IPS-NIHi11 (cell line): ENCODE measurements around the gene HOXC9.

Source experiments
- DNase-seq: peaks from one replicate; pipeline ENCODE4 v3.0.0; 2012; ENCODE audit warnings: mixed read lengths, low spot score

The HOXC9 gene

DNA sequence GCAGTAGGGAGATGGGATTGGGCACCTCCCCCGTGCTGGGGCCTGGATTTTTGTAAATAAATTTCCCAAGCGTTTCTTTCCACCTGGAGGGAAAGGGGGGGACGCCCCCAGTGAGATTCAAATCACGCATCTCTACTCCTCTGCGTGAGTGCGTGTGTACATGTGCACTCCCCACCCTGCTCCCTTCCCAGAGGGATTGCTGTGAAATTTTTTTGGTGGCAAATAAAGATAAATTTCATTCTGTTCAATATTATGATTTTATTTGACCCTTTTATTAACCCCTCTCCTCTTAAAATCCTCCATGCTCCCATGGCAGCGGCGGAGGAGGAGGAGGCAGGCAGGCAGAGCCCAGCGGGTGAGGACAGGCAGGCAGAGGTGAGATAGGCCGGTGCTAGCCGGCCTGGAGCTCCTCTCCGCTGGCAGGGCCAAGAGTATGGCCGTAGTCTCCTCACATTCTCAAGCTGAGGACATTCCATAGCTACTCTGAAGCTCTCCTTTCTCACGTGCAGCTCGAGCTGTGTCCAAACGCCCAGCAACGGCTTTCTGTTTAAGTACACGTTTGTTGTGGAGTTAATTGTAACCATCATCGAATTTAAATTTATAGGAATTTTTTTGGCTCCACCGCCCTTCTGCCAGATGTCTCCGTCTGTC lies 23.7 kb upstream of the HOXC9 start:
- DNase-seq, result no peak

DNA sequence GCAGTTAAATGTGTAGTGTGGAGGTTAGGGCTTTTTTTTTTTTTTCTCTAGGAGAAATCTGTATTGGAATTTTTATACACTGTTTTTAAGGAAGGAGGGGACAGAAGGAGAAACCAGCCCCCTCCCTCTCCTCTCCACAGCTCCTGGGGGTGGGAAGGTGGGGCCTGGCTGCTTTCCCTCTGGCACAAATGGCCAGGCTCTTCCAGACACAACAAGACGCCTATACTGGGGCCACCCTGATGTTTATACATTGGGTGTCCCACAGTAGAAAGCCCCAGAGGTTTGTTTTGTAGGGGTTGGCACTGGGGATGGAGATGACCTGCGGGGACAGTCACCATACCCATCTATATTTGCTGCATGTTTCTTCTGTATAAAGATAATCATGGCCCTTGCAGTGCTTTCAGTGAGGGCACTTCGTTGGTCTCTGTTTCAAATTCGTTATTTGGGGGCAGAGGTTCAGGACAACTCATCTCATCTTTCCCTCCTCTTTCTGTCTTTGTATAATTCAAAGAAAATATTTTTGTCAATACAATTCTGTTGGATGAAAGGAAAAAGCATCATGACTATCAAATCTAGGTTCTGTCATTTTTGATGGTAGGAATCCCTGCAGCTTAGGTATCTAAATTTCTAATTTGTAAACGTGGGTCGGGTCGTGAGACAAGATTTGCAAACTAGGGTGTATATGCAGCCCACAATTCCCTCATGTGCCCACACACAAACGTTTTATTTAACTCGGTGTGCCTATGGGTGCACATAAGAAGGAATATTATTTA lies 23.0 kb upstream of the HOXC9 start:
- no peak for DNase-seq

GRCh38 chr12:53977596-53978445 lies 22.1 kb upstream of the HOXC9 start:
- DNase-seq, result no peak

DNA sequence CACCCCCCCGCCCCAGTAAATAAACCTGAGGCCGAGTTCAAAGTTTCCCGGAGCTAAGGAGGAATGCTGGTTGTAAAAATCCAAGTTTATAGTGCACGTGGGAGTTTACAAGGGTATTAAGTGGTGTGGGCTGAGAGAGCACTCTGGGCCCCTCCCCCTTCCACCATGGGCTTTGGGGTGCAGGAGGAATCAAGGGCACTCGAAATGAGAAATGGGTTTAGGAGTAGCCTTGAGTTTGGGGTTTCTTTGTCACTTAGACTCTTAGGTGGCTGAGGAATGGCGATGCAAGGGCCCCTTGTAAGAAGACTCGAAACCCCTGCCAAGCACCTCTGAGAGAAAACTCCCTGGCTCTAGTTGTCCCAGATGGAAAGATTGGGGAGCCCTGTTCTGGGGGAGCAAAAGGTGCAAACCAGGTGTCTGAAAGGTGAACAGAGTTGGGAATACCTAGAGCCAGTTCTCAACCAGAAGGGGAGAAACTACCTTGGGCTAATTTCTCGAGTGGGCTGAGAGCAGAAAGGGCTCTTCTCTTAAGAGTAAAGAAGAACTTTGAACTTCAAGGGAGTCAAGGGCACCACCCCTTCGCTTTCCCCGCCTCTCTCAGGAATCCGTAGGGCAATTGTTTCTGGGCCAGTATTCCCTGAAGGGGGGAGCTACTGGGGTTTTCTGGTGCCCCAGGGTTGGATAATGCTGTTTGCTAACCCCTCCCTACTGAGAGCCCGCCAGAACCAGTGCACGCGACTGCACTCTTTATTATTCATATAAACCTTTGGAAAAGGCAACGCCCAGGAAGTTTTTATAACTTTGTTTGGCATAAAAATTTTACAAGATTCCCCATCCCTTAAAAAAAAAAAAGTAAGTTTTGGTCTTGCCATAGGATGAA lies 21.2 kb upstream of the HOXC9 start:
- DNase-seq, result no peak

DNA sequence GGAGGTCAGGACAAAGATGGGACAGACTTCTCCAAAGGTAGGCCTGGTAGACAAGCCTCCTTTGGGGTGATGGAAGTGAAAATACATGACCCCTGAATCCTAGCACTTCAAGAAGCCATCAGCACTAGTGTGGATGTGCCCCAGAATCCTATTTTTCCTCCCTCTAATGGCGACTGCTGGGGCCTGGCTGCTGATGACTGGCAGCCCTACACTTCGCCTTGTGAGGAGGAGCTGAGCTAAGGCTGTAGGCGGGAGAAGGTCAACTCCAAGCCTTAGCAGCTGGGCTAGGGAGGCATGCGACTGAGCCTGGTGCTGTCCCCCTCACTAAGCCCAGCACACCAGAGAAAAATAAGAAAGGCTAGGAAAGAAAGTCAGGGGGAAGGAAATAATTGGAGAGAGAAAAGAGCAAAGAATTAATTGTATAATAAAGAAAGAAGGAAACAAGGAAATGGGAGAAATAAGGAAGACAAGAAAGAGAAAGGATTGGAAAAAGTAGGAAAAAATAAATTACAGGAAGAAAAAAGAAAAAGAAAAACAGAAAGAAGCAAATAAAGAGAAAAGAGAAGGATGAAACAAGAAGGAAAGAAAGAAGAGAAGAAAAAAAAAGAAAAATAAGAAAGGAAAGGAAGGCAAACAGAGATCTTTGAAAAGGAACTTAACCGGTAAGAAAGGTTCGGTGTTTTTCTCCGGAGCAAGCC lies 19.7 kb upstream of the HOXC9 start:
- DNase-seq, result no peak

- DNase-seq, result no peak
These were observed 19.0 kb upstream of the HOXC9 start for GRCh38 chr12:53980802-53981496.

GRCh38 chr12:53981634-53982565 lies 18.1 kb upstream of the HOXC9 start:
- DNase-seq, result no peak

GRCh38 chr12:53982648-53983567 lies 17.1 kb upstream of the HOXC9 start:
- no peak for DNase-seq

- no peak for DNase-seq
These were observed 16.4 kb upstream of the HOXC9 start for GRCh38 chr12:53983568-53983949.

GRCh38 chr12:53983950-53984572 lies 15.9 kb upstream of the HOXC9 start:
- DNase-seq, result no peak

- peak; percentile 92 for DNase-seq
These were observed 14.9 kb upstream of the HOXC9 start, which contains the start of gene HOXC10 for GRCh38 chr12:53984901-53985691. Gene HOXC10 (plus strand): TSS chr12:53985146. CDS start chr12:53985260, 114 bp downstream.

GRCh38 chr12:53985692-53985993 lies 14.3 kb upstream of the HOXC9 start:
- no peak for DNase-seq

GRCh38 chr12:53985994-53986685 lies 13.8 kb upstream of the HOXC9 start:
- peak; percentile 41 for DNase-seq

GRCh38 chr12:53986686-53987483 lies 13.1 kb upstream of the HOXC9 start:
- DNase-seq, result no peak

DNA sequence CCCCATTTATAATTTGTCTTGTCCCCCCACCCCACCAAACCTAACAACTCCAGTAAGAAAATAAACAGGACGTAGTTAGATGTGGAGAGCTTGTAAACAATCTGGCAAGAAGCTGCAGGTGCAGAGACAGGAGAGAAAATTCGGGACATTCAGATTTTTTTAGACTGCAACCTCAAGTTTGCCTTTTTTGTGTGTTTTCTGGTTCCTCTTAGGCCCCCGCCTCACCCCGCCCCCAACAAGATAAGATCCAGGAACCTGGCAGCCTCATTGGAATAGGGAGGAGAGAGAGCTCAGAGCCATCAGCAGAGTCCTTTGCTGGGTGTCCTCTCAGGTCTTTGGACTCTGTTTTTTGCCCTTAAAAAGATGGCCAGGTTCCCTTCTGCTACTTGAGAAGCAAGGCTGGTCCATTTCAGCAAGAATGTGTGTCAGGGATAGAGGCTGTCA lies 12.2 kb upstream of the HOXC9 start:
- no peak for DNase-seq
